ENCODE data around the gene RASGRF2. TPM values are rescaled to one million over a fixed set of nuclear protein-coding genes. Genes with fewer than 3 reads are reported as not detected.
"Not testable (repeated sequence)": the region's sequence is repeated elsewhere in the genome, so short reads cannot be mapped to it uniquely, and the experiment has no call there.

RASGRF2 gene
- total RNA-seq, 1 donor from 2014 or later = not detected

- no peak for DNase-seq (ENCODE audit: low read depth)
Measured at GRCh38 chr5:81068063-81068462, 107.9 kb downstream of the RASGRF2 start.

GRCh38 chr5:81068635-81069034 lies 108.5 kb downstream of the RASGRF2 start:
- DNase-seq (ENCODE audit: low read depth) = no peak

GRCh38 chr5:81069990-81070389 lies 109.8 kb downstream of the RASGRF2 start:
- no peak for DNase-seq (ENCODE audit: low read depth)

GRCh38 chr5:81070571-81071255 lies 110.5 kb downstream of the RASGRF2 start:
- DNase-seq (ENCODE audit: low read depth) = no peak

- DNase-seq (ENCODE audit: low read depth) = no peak
Measured at GRCh38 chr5:81075041-81075440, 114.9 kb downstream of the RASGRF2 start.

GRCh38 chr5:81077105-81077504 lies 116.9 kb downstream of the RASGRF2 start:
- DNase-seq (ENCODE audit: low read depth) = no peak

- no peak for DNase-seq (ENCODE audit: low read depth)
Measured at GRCh38 chr5:81078930-81079329, 118.8 kb downstream of the RASGRF2 start.

GRCh38 chr5:81080809-81081460 lies 120.8 kb downstream of the RASGRF2 start:
- no peak for DNase-seq (ENCODE audit: low read depth)

- DNase-seq (ENCODE audit: low read depth) = peak; percentile 14
Measured at GRCh38 chr5:81081461-81081835, 121.3 kb downstream of the RASGRF2 start.

GRCh38 chr5:81086881-81087281 lies 126.7 kb downstream of the RASGRF2 start:
- DNase-seq (ENCODE audit: low read depth) = no peak

- no peak for DNase-seq (ENCODE audit: low read depth)
Measured at GRCh38 chr5:81091199-81091598, 131.0 kb downstream of the RASGRF2 start.

- DNase-seq (ENCODE audit: low read depth) = no peak
Measured at GRCh38 chr5:81093536-81094196, 133.5 kb downstream of the RASGRF2 start.

- no peak for DNase-seq (ENCODE audit: low read depth)
Measured at GRCh38 chr5:81095835-81096234, 135.7 kb downstream of the RASGRF2 start.

- peak; percentile 1 for DNase-seq (ENCODE audit: low read depth)
Measured at GRCh38 chr5:81097713-81098112, 137.6 kb downstream of the RASGRF2 start.

- no peak for DNase-seq (ENCODE audit: low read depth)
Measured at GRCh38 chr5:81105261-81105877, 145.2 kb downstream of the RASGRF2 start.

- DNase-seq (ENCODE audit: low read depth) = no peak
Measured at GRCh38 chr5:81115261-81115660, 155.1 kb downstream of the RASGRF2 start.

GRCh38 chr5:81117566-81117965 lies 157.4 kb downstream of the RASGRF2 start:
- DNase-seq (ENCODE audit: low read depth) = no peak

- DNase-seq (ENCODE audit: low read depth) = no peak
Measured at GRCh38 chr5:81121273-81121672, 161.1 kb downstream of the RASGRF2 start.

GRCh38 chr5:81121836-81122630 lies 161.9 kb downstream of the RASGRF2 start:
- DNase-seq (ENCODE audit: low read depth) = no peak

- DNase-seq (ENCODE audit: low read depth) = not testable (repeated sequence)
Measured at GRCh38 chr5:81124689-81125088, 164.5 kb downstream of the RASGRF2 start.

GRCh38 chr5:81125959-81126358 lies 165.8 kb downstream of the RASGRF2 start:
- no peak for DNase-seq (ENCODE audit: low read depth)
